Activated naive CD8-positive, alpha-beta T cell (primary cell): Measurements from ENCODE around the gene ASPSCR1.
A peak's percentile ranks its signal among the peaks of the same experiment; 100 is the strongest.
"Not testable (repeated sequence)": the region's sequence is repeated elsewhere in the genome, so short reads cannot be mapped to it uniquely, and the experiment has no call there.

Experiments
- H3K27ac Mint-ChIP-seq: one replicate; pipeline ENCODE4 v1.8.0; 2021; ENCODE audit warnings: mixed read lengths
- H3K27me3 Mint-ChIP-seq: one replicate; pipeline ENCODE4 v1.8.0; 2021; ENCODE audit warnings: mixed read lengths
- H3K36me3 Mint-ChIP-seq: one replicate; pipeline ENCODE4 v1.8.0; 2021; ENCODE audit warnings: mixed read lengths
- H3K4me1 Mint-ChIP-seq: one replicate; pipeline ENCODE4 v1.8.0; 2021; ENCODE audit warnings: low read depth, mixed read lengths
- H3K4me3 Mint-ChIP-seq: one replicate; pipeline ENCODE4 v1.8.0; 2021; ENCODE audit warnings: mild to moderate bottlenecking, mixed read lengths
- H3K9me3 Mint-ChIP-seq: one replicate; pipeline ENCODE4 v1.8.0; 2021; ENCODE audit warnings: low read depth, mixed read lengths

Gene ASPSCR1

GRCh38 chr17:81953443-81953842 lies 24.0 kb upstream of the ASPSCR1 start:
- H3K9me3 Mint-ChIP-seq, H3K27ac Mint-ChIP-seq, H3K27me3 Mint-ChIP-seq, H3K4me3 Mint-ChIP-seq, H3K36me3 Mint-ChIP-seq, H3K4me1 Mint-ChIP-seq: not testable (repeated sequence)

GRCh38 chr17:81954131-81955057 lies 23.0 kb upstream of the ASPSCR1 start:
- Mint-ChIP-seq H3K27me3 (peaks cover 3% of the 10 kb centered on the region), H3K9me3 (no peaks in the 10 kb centered on the region), H3K4me3 (no peak overlapping the region), H3K36me3 (no peaks in the 10 kb centered on the region), H3K27ac (no peak overlapping the region), H3K4me1 (peaks cover 9% of the 10 kb centered on the region)

- H3K9me3 Mint-ChIP-seq: no peaks in the 10 kb centered on the region
- no peaks in the 10 kb centered on the region for H3K36me3 Mint-ChIP-seq
- H3K4me1 Mint-ChIP-seq: peaks cover 9% of the 10 kb centered on the region
- no peak overlapping the region for H3K4me3 Mint-ChIP-seq
- H3K27me3 Mint-ChIP-seq: peaks cover 3% of the 10 kb centered on the region
- H3K27ac Mint-ChIP-seq: no peak overlapping the region
These were observed 22.3 kb upstream of the ASPSCR1 start for GRCh38 chr17:81955058-81955681.

GRCh38 chr17:81955756-81956544 lies 21.5 kb upstream of the ASPSCR1 start:
- no peaks in the 10 kb centered on the region for H3K36me3 Mint-ChIP-seq
- peaks cover 7% of the 10 kb centered on the region for H3K4me1 Mint-ChIP-seq
- no peak overlapping the region for H3K27ac Mint-ChIP-seq
- no peak overlapping the region for H3K4me3 Mint-ChIP-seq
- no peaks in the 10 kb centered on the region for H3K9me3 Mint-ChIP-seq
- peaks cover 3% of the 10 kb centered on the region for H3K27me3 Mint-ChIP-seq

- Mint-ChIP-seq H3K27ac (no peak overlapping the region), H3K27me3 (peaks cover 3% of the 10 kb centered on the region), H3K4me3 (no peak overlapping the region), H3K36me3 (no peaks in the 10 kb centered on the region), H3K9me3 (no peaks in the 10 kb centered on the region), H3K4me1 (peaks cover 4% of the 10 kb centered on the region)
These were observed 20.5 kb upstream of the ASPSCR1 start for GRCh38 chr17:81956607-81957589.

- no peaks in the 10 kb centered on the region for H3K9me3 Mint-ChIP-seq
- no peak overlapping the region for H3K27ac Mint-ChIP-seq
- H3K27me3 Mint-ChIP-seq: peaks cover 4% of the 10 kb centered on the region
- H3K36me3 Mint-ChIP-seq: no peaks in the 10 kb centered on the region
- no peak overlapping the region for H3K4me3 Mint-ChIP-seq
- peaks cover 3% of the 10 kb centered on the region for H3K4me1 Mint-ChIP-seq
These were observed 19.6 kb upstream of the ASPSCR1 start for GRCh38 chr17:81957691-81958432.

- Mint-ChIP-seq H3K4me1 (peaks cover 5% of the 10 kb centered on the region), H3K36me3 (no peaks in the 10 kb centered on the region), H3K4me3 (peak overlapping the region; percentile 70), H3K9me3 (no peaks in the 10 kb centered on the region), H3K27me3 (peaks cover 4% of the 10 kb centered on the region), H3K27ac (no peak overlapping the region)
These were observed 18.6 kb upstream of the ASPSCR1 start for GRCh38 chr17:81958633-81959342.

GRCh38 chr17:81959362-81960129 lies 17.9 kb upstream of the ASPSCR1 start:
- peak overlapping the region; percentile 70 for H3K4me3 Mint-ChIP-seq
- peaks cover 4% of the 10 kb centered on the region for H3K27me3 Mint-ChIP-seq
- H3K36me3 Mint-ChIP-seq: no peaks in the 10 kb centered on the region
- no peaks in the 10 kb centered on the region for H3K9me3 Mint-ChIP-seq
- no peak overlapping the region for H3K27ac Mint-ChIP-seq
- peaks cover 5% of the 10 kb centered on the region for H3K4me1 Mint-ChIP-seq

GRCh38 chr17:81960130-81960958 lies 17.1 kb upstream of the ASPSCR1 start:
- no peak overlapping the region for H3K27ac Mint-ChIP-seq
- H3K36me3 Mint-ChIP-seq: no peaks in the 10 kb centered on the region
- H3K4me3 Mint-ChIP-seq: no peak overlapping the region
- H3K9me3 Mint-ChIP-seq: no peaks in the 10 kb centered on the region
- H3K27me3 Mint-ChIP-seq: peaks cover 4% of the 10 kb centered on the region
- H3K4me1 Mint-ChIP-seq: peaks cover 5% of the 10 kb centered on the region

GRCh38 chr17:81961087-81961511 lies 16.3 kb upstream of the ASPSCR1 start, which contains the start of gene NOTUM:
TSS of gene NOTUM (minus strand) at chr17:81961187. CDS start at chr17:81960909, 278 bp downstream.
- H3K4me3 Mint-ChIP-seq: no peak within 1 kb of the TSS
- no peaks in the 10 kb centered on the region for H3K36me3 Mint-ChIP-seq
- H3K9me3 Mint-ChIP-seq: no peaks in the 10 kb centered on the region
- peaks cover 5% of the 10 kb centered on the region for H3K4me1 Mint-ChIP-seq
- no peak within 1 kb of the TSS for H3K27ac Mint-ChIP-seq
- H3K27me3 Mint-ChIP-seq: peaks cover 4% of the 10 kb centered on the region

- H3K36me3 Mint-ChIP-seq: no peaks in the 10 kb centered on the region
- H3K4me3 Mint-ChIP-seq: peak overlapping the region; percentile 30
- peaks cover 4% of the 10 kb centered on the region for H3K27me3 Mint-ChIP-seq
- H3K4me1 Mint-ChIP-seq: peaks cover 8% of the 10 kb centered on the region
- H3K27ac Mint-ChIP-seq: no peak overlapping the region
- no peaks in the 10 kb centered on the region for H3K9me3 Mint-ChIP-seq
These were observed 15.6 kb upstream of the ASPSCR1 start for GRCh38 chr17:81961521-81962498.
